RWPE2 (cell line): ENCODE measurements around the gene TSHZ2.

Source experiments
- ATAC-seq: fragments of 200-7000 bp; cut with Tn5 transposase; 3 replicates; pipeline ENCODE4 v1.9.1; 2021; ENCODE audit warnings: low read depth
- DNase-seq: peaks from one replicate; pipeline ENCODE4 v3.0.0-alpha.2; 2020; ENCODE audit warnings: low spot score
- H3K27ac ChIP-seq: fragments of 450-650 bp; 2 replicates; pipeline ENCODE4 v1.5.1; 2017; ENCODE audit warnings: mild to moderate bottlenecking; ENCODE audit not compliant: poor library complexity, severe bottlenecking
- H3K27me3 ChIP-seq: fragments of 250-450 bp; sonication (Bioruptor Pico); 2 replicates; pipeline ENCODE4 v1.5.1; 2021; ENCODE audit warnings: mild to moderate bottlenecking, moderate library complexity; ENCODE audit not compliant: insufficient read depth, poor library complexity, severe bottlenecking
- H3K36me3 ChIP-seq: fragments of 250-450 bp; sonication (Bioruptor Pico); 2 replicates; pipeline ENCODE4 v1.5.1; 2020; ENCODE audit warnings: low read depth, mild to moderate bottlenecking, moderate library complexity
- H3K4me1 ChIP-seq: fragments of 250-450 bp; sonication (Bioruptor Pico); 2 replicates; pipeline ENCODE4 v1.5.1; 2021; ENCODE audit warnings: mild to moderate bottlenecking, moderate library complexity; ENCODE audit not compliant: insufficient read depth, poor library complexity, severe bottlenecking
- H3K4me3 ChIP-seq: fragments of 250-450 bp; sonication (Bioruptor Pico); 2 replicates; pipeline ENCODE4 v1.5.1; 2021; ENCODE audit warnings: mild to moderate bottlenecking, moderate library complexity; ENCODE audit not compliant: severe bottlenecking
- H3K9me3 ChIP-seq: fragments of 250-450 bp; sonication (Bioruptor Pico); 2 replicates; pipeline ENCODE4 v1.5.1; 2021; ENCODE audit warnings: mild to moderate bottlenecking, moderate library complexity; ENCODE audit not compliant: severe bottlenecking
- TF ChIP-seq, protein P1 (sequence below): fragments of 450-650 bp; IDR thresholded peaks from one replicate; pipeline ENCODE4 v1.5.1; 2017; ENCODE audit warnings: mild to moderate bottlenecking, moderate library complexity; ENCODE audit not compliant: poor library complexity, severe bottlenecking

Gene TSHZ2

GRCh38 chr20:53369871-53370270 lies 397.7 kb downstream of the TSHZ2 start:
- ATAC-seq: no peak
- H3K36me3 ChIP-seq: no peaks in the 10 kb centered on the region

DNA sequence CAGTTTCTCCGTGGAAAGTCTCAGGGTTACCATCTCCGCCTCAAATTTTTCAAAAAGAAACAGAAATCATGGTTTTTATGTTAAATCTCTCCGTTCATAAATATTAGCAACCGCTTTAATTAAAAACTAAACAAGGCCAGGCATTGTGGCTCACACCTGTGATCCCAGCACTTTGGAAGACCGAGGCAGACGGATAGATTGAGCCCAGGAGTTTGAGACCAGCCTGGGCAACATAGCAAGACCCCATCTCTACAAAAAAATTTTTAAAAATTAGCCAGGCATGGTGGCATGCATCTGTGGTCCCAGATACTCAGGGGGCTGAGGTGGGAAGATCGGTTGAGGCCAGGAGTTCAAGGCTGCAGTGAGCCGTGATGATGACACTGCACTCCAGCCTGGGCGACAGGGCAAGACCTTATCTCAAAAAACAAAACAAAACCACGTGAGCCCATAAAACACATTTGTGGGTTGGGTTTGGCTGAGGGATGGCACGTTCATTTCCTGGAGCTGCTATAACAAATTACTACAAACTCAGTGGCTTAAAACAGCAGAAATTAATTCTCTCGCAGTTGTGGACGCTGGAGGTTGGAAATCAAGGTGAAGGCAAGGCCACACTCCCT lies 398.3 kb downstream of the TSHZ2 start:
- Histone ChIP-seq H3K36me3 (no peaks in the 10 kb centered on the region), H3K27ac (no peak overlapping the region), H3K4me3 (no peak overlapping the region), H3K27me3 (peaks cover 3% of the 10 kb centered on the region), H3K4me1 (no peaks in the 10 kb centered on the region), H3K9me3 (no peaks in the 10 kb centered on the region)
- TF ChIP-seq, protein P1, sequence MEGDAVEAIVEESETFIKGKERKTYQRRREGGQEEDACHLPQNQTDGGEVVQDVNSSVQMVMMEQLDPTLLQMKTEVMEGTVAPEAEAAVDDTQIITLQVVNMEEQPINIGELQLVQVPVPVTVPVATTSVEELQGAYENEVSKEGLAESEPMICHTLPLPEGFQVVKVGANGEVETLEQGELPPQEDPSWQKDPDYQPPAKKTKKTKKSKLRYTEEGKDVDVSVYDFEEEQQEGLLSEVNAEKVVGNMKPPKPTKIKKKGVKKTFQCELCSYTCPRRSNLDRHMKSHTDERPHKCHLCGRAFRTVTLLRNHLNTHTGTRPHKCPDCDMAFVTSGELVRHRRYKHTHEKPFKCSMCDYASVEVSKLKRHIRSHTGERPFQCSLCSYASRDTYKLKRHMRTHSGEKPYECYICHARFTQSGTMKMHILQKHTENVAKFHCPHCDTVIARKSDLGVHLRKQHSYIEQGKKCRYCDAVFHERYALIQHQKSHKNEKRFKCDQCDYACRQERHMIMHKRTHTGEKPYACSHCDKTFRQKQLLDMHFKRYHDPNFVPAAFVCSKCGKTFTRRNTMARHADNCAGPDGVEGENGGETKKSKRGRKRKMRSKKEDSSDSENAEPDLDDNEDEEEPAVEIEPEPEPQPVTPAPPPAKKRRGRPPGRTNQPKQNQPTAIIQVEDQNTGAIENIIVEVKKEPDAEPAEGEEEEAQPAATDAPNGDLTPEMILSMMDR: no peak
- DNase-seq (no peak), ATAC-seq (no peak)

More at GRCh38 chr20:53369871-53370270, 397.7 kb downstream of the TSHZ2 start:
- TF ChIP-seq, protein P1: no peak
- H3K4me3 ChIP-seq: no peak overlapping the region
- peaks cover 9% of the 10 kb centered on the region for H3K27me3 ChIP-seq
- DNase-seq: no peak
- no peaks in the 10 kb centered on the region for H3K4me1 ChIP-seq
- no peak overlapping the region for H3K27ac ChIP-seq
- no peaks in the 10 kb centered on the region for H3K9me3 ChIP-seq

- no peak overlapping the region for H3K4me3 ChIP-seq
- H3K36me3 ChIP-seq: no peaks in the 10 kb centered on the region
- TF ChIP-seq, protein P1: no peak
- H3K27me3 ChIP-seq: no peaks in the 10 kb centered on the region
- H3K4me1 ChIP-seq: no peaks in the 10 kb centered on the region
- H3K9me3 ChIP-seq: no peaks in the 10 kb centered on the region
- H3K27ac ChIP-seq: no peak overlapping the region
- ATAC-seq (no peak), DNase-seq (no peak)
Measured at GRCh38 chr20:53371216-53371615, 399.1 kb downstream of the TSHZ2 start.

GRCh38 chr20:53376021-53376420 lies 403.9 kb downstream of the TSHZ2 start:
- Histone ChIP-seq H3K36me3 (no peaks in the 10 kb centered on the region), H3K27ac (no peak overlapping the region), H3K4me1 (no peaks in the 10 kb centered on the region), H3K9me3 (no peaks in the 10 kb centered on the region), H3K27me3 (no peaks in the 10 kb centered on the region), H3K4me3 (no peak overlapping the region)
- DNase-seq (no peak), ATAC-seq (no peak)
- TF ChIP-seq, protein P1: no peak

GRCh38 chr20:53379014-53379832 lies 407.1 kb downstream of the TSHZ2 start:
- TF ChIP-seq, protein P1: no peak
- H3K4me3 ChIP-seq: no peak overlapping the region
- DNase-seq (no peak), ATAC-seq (no peak)
- H3K36me3 ChIP-seq: no peaks in the 10 kb centered on the region
- H3K9me3 ChIP-seq: no peaks in the 10 kb centered on the region
- H3K4me1 ChIP-seq: no peaks in the 10 kb centered on the region
- no peak overlapping the region for H3K27ac ChIP-seq
- no peaks in the 10 kb centered on the region for H3K27me3 ChIP-seq
